PC-3 (cell line): ENCODE measurements around the gene CDH4. TPM values are rescaled to one million over a fixed set of nuclear protein-coding genes. Genes with fewer than 3 reads are reported as not detected.
"Not testable (repeated sequence)": the region's sequence is repeated elsewhere in the genome, so short reads cannot be mapped to it uniquely, and the experiment has no call there.

ENCODE experiments used
- ATAC-seq: fragments of 200-7000 bp; cut with Tn5 transposase; 2 replicates; pipeline ENCODE4 v1.9.1; 2020; ENCODE audit warnings: mild to moderate bottlenecking, moderate library complexity
- BruUV-seq: library from RNA; stranded (reverse); fragments of 400-500 nt; replicated peaks from 2 replicates; lab custom pipeline; 2021; lab: Mats Ljungman, UMichigan
- CTCF ChIA-PET: fragments of 300-600 bp; sonication (Branson Sonifier 250); formaldehyde crosslinking; loops from one replicate; lab custom pipeline; 2022; ENCODE audit warnings: antibody characterized with exemption; lab: Charles Lee
- POLR2A ChIA-PET: fragments of 300-600 bp; sonication (Branson Sonifier 250); formaldehyde crosslinking; loops from one replicate; lab custom pipeline; 2022; ENCODE audit warnings: antibody characterized with exemption; ENCODE audit not compliant: unreplicated experiment; lab: Charles Lee
- DNase-seq: peaks from one replicate; pipeline ENCODE4 v3.0.0-alpha.2; 2015
- H2AFZ ChIP-seq: fragments of 300-600 bp; sonication (generic); 2 replicates; pipeline ENCODE4 v1.6.0; 2016; ENCODE audit warnings: antibody characterized with exemption, low read length
- H3F3A ChIP-seq: fragments of 300-600 bp; sonication (generic); one replicate; pipeline ENCODE4 v1.6.0; 2017; ENCODE audit warnings: antibody characterized with exemption, low read length, control low read depth, mild to moderate bottlenecking; ENCODE audit not compliant: unreplicated experiment
- H3K27ac ChIP-seq: fragments of 300-600 bp; sonication (generic); 2 replicates; pipeline ENCODE4 v1.5.1; 2016; ENCODE audit warnings: mild to moderate bottlenecking, low read length
- H3K27me3 ChIP-seq: fragments of 300-600 bp; sonication (generic); 2 replicates; pipeline ENCODE4 v1.6.1; 2016; ENCODE audit warnings: low read length, mixed read lengths
- H3K36me3 ChIP-seq: fragments of 300-600 bp; sonication (generic); 2 replicates; pipeline ENCODE4 v1.6.1; 2016; ENCODE audit warnings: low read depth, mixed run types, low read length, mixed read lengths
- H3K4me1 ChIP-seq: fragments of 300-600 bp; sonication (generic); 2 replicates; pipeline ENCODE4 v1.5.1; 2016; ENCODE audit warnings: low read length; ENCODE audit not compliant: insufficient read depth
- H3K4me2 ChIP-seq: fragments of 300-600 bp; sonication (generic); 2 replicates; pipeline ENCODE4 v1.6.0; 2016; ENCODE audit warnings: low read length
- H3K4me3 ChIP-seq: fragments of 300-600 bp; sonication (generic); 2 replicates; pipeline ENCODE4 v1.5.1; 2016; ENCODE audit warnings: mild to moderate bottlenecking, low read length, mixed read lengths
- H3K79me2 ChIP-seq: fragments of 300-600 bp; sonication (generic); 2 replicates; pipeline ENCODE4 v1.6.1; 2017; ENCODE audit warnings: low read length, mixed read lengths
- H3K9ac ChIP-seq: fragments of 300-600 bp; sonication (generic); 2 replicates; pipeline ENCODE4 v1.6.0; 2016; ENCODE audit warnings: mild to moderate bottlenecking, low read length
- H3K9me2 ChIP-seq: fragments of 300-600 bp; sonication (generic); replicated peaks from 2 replicates; pipeline ENCODE4 v1.6.1; 2016; ENCODE audit warnings: mixed run types, low read length, mixed read lengths
- H3K9me3 ChIP-seq: fragments of 300-600 bp; sonication (generic); 2 replicates; pipeline ENCODE4 v1.6.1; 2016; ENCODE audit warnings: low read length, mixed read lengths
- H4K20me1 ChIP-seq: fragments of 300-600 bp; sonication (generic); 2 replicates; pipeline ENCODE4 v1.6.1; 2016; ENCODE audit warnings: low read length, mixed read lengths
- EZH2 ChIP-seq: fragments of 300-600 bp; sonication (generic); IDR thresholded peaks from one replicate; pipeline ENCODE4 v1.6.1; 2017; ENCODE audit warnings: antibody characterized with exemption, mild to moderate bottlenecking, low read length; ENCODE audit not compliant: unreplicated experiment
- EZH2phosphoT487 ChIP-seq: fragments of 300-600 bp; sonication (generic); IDR thresholded peaks from 2 replicates; pipeline ENCODE4 v1.6.1; 2018; ENCODE audit warnings: mild to moderate bottlenecking, antibody characterized with exemption, low read length, borderline replicate concordance
- intact Hi-C: fragments of 100-400 bp; cut with micrococcal nuclease; formaldehyde crosslinking; loops from 2 replicates; pipeline ENCODE4 v1.9.0; 2023
- total RNA-seq: library from RNA; depleted of rRNA; stranded (reverse); fragments of >200 nt; gene quantifications from 2 replicates; pipeline ENCODE4 v1.2.3, GENCODE V29; 2014
- TF ChIP-seq, protein P1 (sequence below): fragments of 300-600 bp; sonication (generic); conservative IDR thresholded peaks from 2 replicates; pipeline ENCODE4 v1.5.1; 2017; ENCODE audit warnings: antibody characterized with exemption, low read depth, mild to moderate bottlenecking, low read length

CDH4 gene
- total RNA-seq, 1 experiment from 2014 or later: not detected

DNA sequence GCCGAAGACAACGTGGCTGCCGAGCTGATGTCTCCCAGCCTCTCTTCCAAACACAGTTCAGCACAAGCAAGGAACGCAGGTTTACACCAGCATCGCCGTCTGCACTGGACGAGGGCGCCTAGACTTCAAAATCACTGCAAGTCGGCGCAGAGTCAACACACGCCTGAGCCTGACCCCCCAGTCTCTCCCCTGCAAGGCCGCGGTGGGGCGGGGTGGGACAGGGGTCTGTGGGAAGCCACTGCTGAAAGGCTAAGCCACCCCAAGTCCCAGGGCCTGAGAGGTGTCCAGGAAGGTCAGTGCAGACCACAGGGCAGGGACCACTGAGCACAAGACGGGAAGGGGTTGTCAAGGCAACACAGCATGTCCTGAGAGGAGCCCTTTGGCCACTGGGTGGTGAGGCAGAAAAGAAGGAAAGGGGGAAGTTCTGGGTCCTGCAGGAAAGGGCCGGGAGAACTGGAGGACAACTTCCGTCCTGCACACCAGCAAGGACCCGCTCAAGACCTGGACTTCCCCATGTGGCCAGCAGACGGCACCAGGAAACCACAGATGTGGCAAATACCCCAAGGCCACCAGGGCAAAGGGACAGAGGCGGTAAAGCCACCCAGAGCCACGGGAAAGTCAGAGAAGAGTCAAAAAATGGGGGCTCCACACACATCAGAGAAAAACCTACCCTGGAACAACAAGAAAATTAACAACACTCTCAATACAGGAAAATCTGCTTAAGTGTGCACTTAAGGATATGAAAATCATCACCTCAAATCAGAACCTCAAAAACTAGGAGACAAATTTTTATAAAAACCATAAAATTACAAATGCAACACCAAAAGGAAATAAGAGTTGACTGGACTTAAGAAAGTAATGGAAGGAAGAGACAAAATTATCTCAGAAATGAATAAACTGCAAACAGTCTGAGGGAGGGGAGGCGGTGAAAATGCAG, 728.9 kb downstream of the CDH4 start:
- no peaks in the 10 kb centered on the region for H3K27me3 ChIP-seq
- H3K27ac ChIP-seq: no peak overlapping the region
- POLR2A ChIA-PET: no interaction called here
- CTCF ChIA-PET: no interaction called here
- no peaks in the 10 kb centered on the region for H3K36me3 ChIP-seq
- H3K4me2 ChIP-seq: no peak overlapping the region
- ATAC-seq: peak; percentile 87
- intact Hi-C loops: no loop called here
- no peak overlapping the region for H3K9ac ChIP-seq
- BruUV-seq: no TSS peak
- H2AFZ ChIP-seq: no peak overlapping the region
- H3K9me3 ChIP-seq: no peaks in the 10 kb centered on the region
- no peaks in the 10 kb centered on the region for H3K79me2 ChIP-seq
- no peaks in the 10 kb centered on the region for H3K9me2 ChIP-seq
- H3K4me1 ChIP-seq: no peaks in the 10 kb centered on the region
- TF ChIP-seq EZH2phosphoT487 (no peak), EZH2 (no peak)
- TF ChIP-seq, protein P1, sequence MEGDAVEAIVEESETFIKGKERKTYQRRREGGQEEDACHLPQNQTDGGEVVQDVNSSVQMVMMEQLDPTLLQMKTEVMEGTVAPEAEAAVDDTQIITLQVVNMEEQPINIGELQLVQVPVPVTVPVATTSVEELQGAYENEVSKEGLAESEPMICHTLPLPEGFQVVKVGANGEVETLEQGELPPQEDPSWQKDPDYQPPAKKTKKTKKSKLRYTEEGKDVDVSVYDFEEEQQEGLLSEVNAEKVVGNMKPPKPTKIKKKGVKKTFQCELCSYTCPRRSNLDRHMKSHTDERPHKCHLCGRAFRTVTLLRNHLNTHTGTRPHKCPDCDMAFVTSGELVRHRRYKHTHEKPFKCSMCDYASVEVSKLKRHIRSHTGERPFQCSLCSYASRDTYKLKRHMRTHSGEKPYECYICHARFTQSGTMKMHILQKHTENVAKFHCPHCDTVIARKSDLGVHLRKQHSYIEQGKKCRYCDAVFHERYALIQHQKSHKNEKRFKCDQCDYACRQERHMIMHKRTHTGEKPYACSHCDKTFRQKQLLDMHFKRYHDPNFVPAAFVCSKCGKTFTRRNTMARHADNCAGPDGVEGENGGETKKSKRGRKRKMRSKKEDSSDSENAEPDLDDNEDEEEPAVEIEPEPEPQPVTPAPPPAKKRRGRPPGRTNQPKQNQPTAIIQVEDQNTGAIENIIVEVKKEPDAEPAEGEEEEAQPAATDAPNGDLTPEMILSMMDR: peak; percentile 86
- no peak overlapping the region for H3K4me3 ChIP-seq
- H3F3A ChIP-seq: no peaks in the 10 kb centered on the region
- DNase-seq: peak; percentile 66
- no peaks in the 10 kb centered on the region for H4K20me1 ChIP-seq

DNA sequence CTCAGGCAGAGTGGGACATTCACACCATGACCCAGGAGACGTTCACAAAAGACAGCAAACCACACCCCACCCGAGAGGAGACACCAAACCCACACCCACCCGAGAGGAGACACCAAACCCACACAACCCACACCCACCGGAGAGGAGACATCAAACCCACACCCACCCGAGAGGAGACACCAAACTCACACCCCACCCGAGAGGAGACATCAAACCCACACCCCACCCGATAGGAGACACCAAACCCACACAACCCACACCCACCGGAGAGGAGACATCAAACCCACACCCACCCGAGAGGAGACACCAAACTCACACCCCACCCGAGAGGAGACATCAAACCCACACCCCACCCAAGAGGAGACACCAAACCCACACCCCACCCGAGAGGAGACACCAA, 729.6 kb downstream of the CDH4 start:
- H3K4me2 ChIP-seq, H2AFZ ChIP-seq, DNase-seq, intact Hi-C loops, H3K27ac ChIP-seq, H3K4me1 ChIP-seq, POLR2A ChIA-PET, H4K20me1 ChIP-seq, H3F3A ChIP-seq, BruUV-seq, H3K9me3 ChIP-seq, H3K36me3 ChIP-seq, H3K27me3 ChIP-seq, ATAC-seq, H3K9me2 ChIP-seq, H3K79me2 ChIP-seq, H3K4me3 ChIP-seq, H3K9ac ChIP-seq, CTCF ChIA-PET: not testable (repeated sequence)

DNA sequence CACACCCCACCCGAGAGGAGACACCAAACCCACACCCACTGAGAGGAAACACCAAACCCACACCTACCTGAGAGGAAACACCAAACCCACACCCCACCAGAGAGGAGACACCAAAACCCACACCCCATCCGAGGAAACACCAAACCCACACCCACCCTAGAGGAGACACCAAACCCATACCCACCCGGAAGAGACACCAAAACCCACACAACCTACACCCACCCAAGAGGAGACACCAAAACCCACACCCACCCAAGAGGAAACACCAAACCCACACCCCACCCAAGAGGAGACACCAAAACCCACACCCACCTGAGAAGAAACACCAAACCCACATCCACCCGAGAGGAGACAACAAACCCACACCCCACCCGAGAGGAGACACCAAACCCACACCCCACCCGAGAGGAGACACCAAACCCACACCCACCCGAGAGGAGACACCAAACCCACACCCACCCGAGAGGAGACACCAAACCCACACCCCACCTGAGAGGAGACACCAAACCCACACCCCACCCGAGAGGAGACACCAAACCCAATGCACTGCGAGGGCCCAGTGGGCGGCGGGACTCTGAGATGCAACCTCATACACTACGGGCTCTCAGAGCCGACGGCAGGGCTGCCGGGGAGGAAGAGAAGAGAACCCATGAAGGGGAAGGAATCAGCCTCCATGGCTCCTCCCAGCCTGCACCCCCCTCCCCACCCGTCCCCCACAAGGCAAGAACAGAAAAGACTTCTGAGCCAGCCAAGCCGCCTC, 730.3 kb downstream of the CDH4 start:
- Histone ChIP-seq H3K4me1 (no peaks in the 10 kb centered on the region), H3K4me3 (no peak overlapping the region), H3K27ac (no peak overlapping the region), H3F3A (no peaks in the 10 kb centered on the region), H3K27me3 (no peaks in the 10 kb centered on the region), H3K79me2 (no peaks in the 10 kb centered on the region), H3K9me2 (no peaks in the 10 kb centered on the region), H3K36me3 (no peaks in the 10 kb centered on the region), H3K4me2 (no peak overlapping the region), H3K9ac (no peak overlapping the region), H2AFZ (no peak overlapping the region), H3K9me3 (no peaks in the 10 kb centered on the region), H4K20me1 (no peaks in the 10 kb centered on the region)
- DNase-seq: no peak
- ChIA-PET CTCF (no interaction called here), POLR2A (no interaction called here)
- TF ChIP-seq EZH2 (no peak), EZH2phosphoT487 (no peak)
- TF ChIP-seq, protein P1: no peak
- ATAC-seq: no peak
- no TSS peak for BruUV-seq
- intact Hi-C loops: no loop called here
